ENCODE results near the gene KCNJ16.

The KCNJ16 gene

DNA sequence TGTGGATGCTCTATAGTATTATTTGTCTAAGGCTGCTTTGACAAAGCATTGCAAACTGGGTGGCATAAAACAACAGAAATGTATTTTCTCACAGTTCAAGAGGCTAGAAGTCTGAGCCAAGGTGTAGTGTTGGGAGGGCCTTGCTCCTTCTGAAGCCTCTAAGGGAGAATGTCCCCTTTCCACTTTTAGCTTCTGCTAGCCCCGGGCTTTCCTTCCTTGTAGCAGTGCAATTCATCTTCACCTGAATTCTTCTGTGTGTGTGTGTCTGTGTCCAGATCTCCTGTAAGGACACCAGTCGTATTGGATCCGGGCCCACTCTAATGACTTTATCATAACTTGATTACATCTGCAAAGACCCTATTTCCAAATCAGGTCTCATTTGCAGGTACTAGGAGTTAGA is 18.1 kb downstream of the KCNJ16 start:
- no peak overlapping the region for H3K4ac ChIP-seq (ENCODE audit: low read length)
- H2AFZ ChIP-seq (ENCODE audit: low read length): no peak overlapping the region
- H3K9me3 ChIP-seq (replicated peaks in 1 of 2; ENCODE audit: control insufficient read depth in 2 of 2, insufficient read depth in 1 of 2, low read depth in 1 of 2, low read length in 2 of 2): peaks cover 0 to 7% of the 10 kb centered on the region in 2 donors
- no peaks in the 10 kb centered on the region for H3K79me1 ChIP-seq (ENCODE audit: low read depth, low read length)
- no peak overlapping the region for H3K23ac ChIP-seq (ENCODE audit: low read depth, low read length, poor library complexity)
- H2AK5ac ChIP-seq (ENCODE audit: low read depth, low read length): no peak overlapping the region
- peaks cover 0 to 6% of the 10 kb centered on the region in 2 donors for H3K4me1 ChIP-seq (ENCODE audit: control insufficient read depth in 2 of 2, insufficient read depth in 1 of 2, low read depth in 1 of 2, low read length in 2 of 2)
- H3K4me2 ChIP-seq (ENCODE audit: insufficient read depth, low read length, poor library complexity, severe bottlenecking): no peak overlapping the region
- DNase-seq (ENCODE audit: low spot score): no peak
- H3K36me3 ChIP-seq (replicated peaks in 1 of 2; ENCODE audit: control insufficient read depth in 2 of 2, insufficient read depth in 2 of 2, low read length in 2 of 2): no peaks in the 10 kb centered on the region
- H3K9ac ChIP-seq (ENCODE audit: low read depth, low read length, poor library complexity): no peak overlapping the region
- no CpG with 5 or more reads among the region's 3 CpGs for WGBS, 2 donors (ENCODE audit: extremely low coverage in 2 of 2, insufficient read length in 2 of 2, insufficient replicate concordance in 1 of 2)
- H3K27me3 ChIP-seq (ENCODE audit: control insufficient read depth in 3 of 3, insufficient read depth in 3 of 3, low read depth in 1 of 3, low read length in 3 of 3): no peaks in the 10 kb centered on the region
- no peak overlapping the region for H3K14ac ChIP-seq (ENCODE audit: low read length)
- no peak overlapping the region for H4K8ac ChIP-seq (ENCODE audit: low read depth, low read length)
- no peak overlapping the region for H2BK12ac ChIP-seq (ENCODE audit: low read length)
- H2BK120ac ChIP-seq (ENCODE audit: low read depth, low read length): no peak overlapping the region
- no peak overlapping the region for H4K91ac ChIP-seq (ENCODE audit: low read depth, low read length, poor library complexity)
- no peak overlapping the region for H3K18ac ChIP-seq (ENCODE audit: low read length)
- no peak overlapping the region for H3K4me3 ChIP-seq (ENCODE audit: low read length in 2 of 2)
- no peak overlapping the region for H3K27ac ChIP-seq (replicated peaks; ENCODE audit: low read length)
- H2BK15ac ChIP-seq (ENCODE audit: low read length): no peak overlapping the region
- H2BK5ac ChIP-seq (ENCODE audit: low read length): no peak overlapping the region

DNA sequence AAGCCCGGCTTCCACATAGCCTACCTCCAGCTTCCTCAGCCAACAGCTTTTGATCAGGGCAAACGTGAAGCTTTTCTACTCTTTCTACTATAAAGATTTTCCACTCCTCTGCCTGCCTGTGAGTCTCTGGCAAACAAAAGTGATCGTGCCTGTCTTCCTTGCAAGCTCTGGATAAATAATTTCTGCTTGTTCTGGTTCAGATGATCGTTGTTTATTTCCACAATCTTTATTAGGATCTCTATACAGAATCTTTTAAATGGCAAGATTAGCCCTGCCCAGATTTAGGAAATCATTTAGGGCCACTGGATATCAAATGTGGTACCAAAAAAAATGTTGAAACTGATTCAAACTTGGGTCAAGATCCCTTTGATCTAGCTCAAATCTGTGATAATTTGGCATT is 20.4 kb downstream of the KCNJ16 start:
- no peaks in the 10 kb centered on the region for H3K79me1 ChIP-seq (ENCODE audit: low read depth, low read length)
- H2BK120ac ChIP-seq (ENCODE audit: low read depth, low read length): no peak overlapping the region
- H2AK5ac ChIP-seq (ENCODE audit: low read depth, low read length): no peak overlapping the region
- H3K18ac ChIP-seq (ENCODE audit: low read length): no peak overlapping the region
- no peak for DNase-seq (ENCODE audit: low spot score)
- no peak overlapping the region for H3K4me3 ChIP-seq (ENCODE audit: low read length in 2 of 2)
- no peak overlapping the region for H3K9ac ChIP-seq (ENCODE audit: low read depth, low read length, poor library complexity)
- peaks cover 0 to 6% of the 10 kb centered on the region in 2 donors for H3K4me1 ChIP-seq (ENCODE audit: control insufficient read depth in 2 of 2, insufficient read depth in 1 of 2, low read depth in 1 of 2, low read length in 2 of 2)
- H3K23ac ChIP-seq (ENCODE audit: low read depth, low read length, poor library complexity): no peak overlapping the region
- no peak overlapping the region for H4K8ac ChIP-seq (ENCODE audit: low read depth, low read length)
- H3K14ac ChIP-seq (ENCODE audit: low read length): no peak overlapping the region
- H2BK15ac ChIP-seq (ENCODE audit: low read length): no peak overlapping the region
- no CpG with 5 or more reads among the region's 4 CpGs for WGBS, 2 donors (ENCODE audit: extremely low coverage in 2 of 2, insufficient read length in 2 of 2, insufficient replicate concordance in 1 of 2)
- H3K4me2 ChIP-seq (ENCODE audit: insufficient read depth, low read length, poor library complexity, severe bottlenecking): no peak overlapping the region
- H2BK5ac ChIP-seq (ENCODE audit: low read length): no peak overlapping the region
- no peak overlapping the region for H4K91ac ChIP-seq (ENCODE audit: low read depth, low read length, poor library complexity)
- H3K36me3 ChIP-seq (replicated peaks in 1 of 2; ENCODE audit: control insufficient read depth in 2 of 2, insufficient read depth in 2 of 2, low read length in 2 of 2): no peaks in the 10 kb centered on the region
- H3K27me3 ChIP-seq (ENCODE audit: control insufficient read depth in 3 of 3, insufficient read depth in 3 of 3, low read depth in 1 of 3, low read length in 3 of 3): no peaks in the 10 kb centered on the region
- peaks cover 0 to 3% of the 10 kb centered on the region in 2 donors for H3K9me3 ChIP-seq (replicated peaks in 1 of 2; ENCODE audit: control insufficient read depth in 2 of 2, insufficient read depth in 1 of 2, low read depth in 1 of 2, low read length in 2 of 2)
- H3K27ac ChIP-seq (replicated peaks; ENCODE audit: low read length): no peak overlapping the region
- no peak overlapping the region for H2BK12ac ChIP-seq (ENCODE audit: low read length)
- no peak overlapping the region for H3K4ac ChIP-seq (ENCODE audit: low read length)
- H2AFZ ChIP-seq (ENCODE audit: low read length): no peak overlapping the region

DNA sequence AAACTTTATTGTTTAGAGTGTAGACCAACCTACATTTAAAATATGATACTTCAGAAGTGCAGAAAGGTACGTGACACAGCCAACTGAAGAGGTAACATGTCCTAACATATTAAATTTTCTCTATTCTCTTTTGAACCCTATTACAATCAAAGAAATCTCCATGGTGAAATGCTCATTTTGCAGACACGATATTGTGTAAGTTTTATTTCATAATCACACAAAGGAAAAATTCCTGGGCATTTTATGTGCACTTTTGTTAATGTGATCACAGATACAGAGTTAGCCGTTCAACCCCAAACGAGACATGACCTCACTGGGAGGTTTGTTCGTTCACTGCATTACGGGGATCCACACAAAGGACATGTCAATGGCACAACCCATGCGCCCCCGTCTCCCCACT is 21.8 kb downstream of the KCNJ16 start:
- Histone ChIP-seq H2BK12ac (ENCODE audit: low read length) (no peak overlapping the region), H3K18ac (ENCODE audit: low read length) (no peak overlapping the region), H2BK15ac (ENCODE audit: low read length) (no peak overlapping the region), H3K79me1 (ENCODE audit: low read depth, low read length) (no peaks in the 10 kb centered on the region), H3K23ac (ENCODE audit: low read depth, low read length, poor library complexity) (no peak overlapping the region), H3K36me3 (replicated peaks in 1 of 2; ENCODE audit: control insufficient read depth in 2 of 2, insufficient read depth in 2 of 2, low read length in 2 of 2) (no peaks in the 10 kb centered on the region), H3K14ac (ENCODE audit: low read length) (no peak overlapping the region), H2AFZ (ENCODE audit: low read length) (no peak overlapping the region), H3K4me2 (ENCODE audit: insufficient read depth, low read length, poor library complexity, severe bottlenecking) (no peak overlapping the region), H3K9ac (ENCODE audit: low read depth, low read length, poor library complexity) (no peak overlapping the region), H2BK120ac (ENCODE audit: low read depth, low read length) (no peak overlapping the region), H2BK5ac (ENCODE audit: low read length) (no peak overlapping the region), H3K4me1 (ENCODE audit: control insufficient read depth in 2 of 2, insufficient read depth in 1 of 2, low read depth in 1 of 2, low read length in 2 of 2) (peaks cover 0 to 6% of the 10 kb centered on the region in 2 donors), H3K4me3 (ENCODE audit: low read length in 2 of 2) (no peak overlapping the region), H3K9me3 (replicated peaks in 1 of 2; ENCODE audit: control insufficient read depth in 2 of 2, insufficient read depth in 1 of 2, low read depth in 1 of 2, low read length in 2 of 2) (peaks cover 0 to 3% of the 10 kb centered on the region in 2 donors), H3K4ac (ENCODE audit: low read length) (no peak overlapping the region), H4K8ac (ENCODE audit: low read depth, low read length) (no peak overlapping the region), H4K91ac (ENCODE audit: low read depth, low read length, poor library complexity) (no peak overlapping the region), H3K27me3 (ENCODE audit: control insufficient read depth in 3 of 3, insufficient read depth in 3 of 3, low read depth in 1 of 3, low read length in 3 of 3) (no peaks in the 10 kb centered on the region), H2AK5ac (ENCODE audit: low read depth, low read length) (no peak overlapping the region), H3K27ac (replicated peaks; ENCODE audit: low read length) (no peak overlapping the region)
- no CpG with 5 or more reads among the region's 8 CpGs for WGBS, 2 donors (ENCODE audit: extremely low coverage in 2 of 2, insufficient read length in 2 of 2, insufficient replicate concordance in 1 of 2)
- DNase-seq (ENCODE audit: low spot score): no peak

DNA sequence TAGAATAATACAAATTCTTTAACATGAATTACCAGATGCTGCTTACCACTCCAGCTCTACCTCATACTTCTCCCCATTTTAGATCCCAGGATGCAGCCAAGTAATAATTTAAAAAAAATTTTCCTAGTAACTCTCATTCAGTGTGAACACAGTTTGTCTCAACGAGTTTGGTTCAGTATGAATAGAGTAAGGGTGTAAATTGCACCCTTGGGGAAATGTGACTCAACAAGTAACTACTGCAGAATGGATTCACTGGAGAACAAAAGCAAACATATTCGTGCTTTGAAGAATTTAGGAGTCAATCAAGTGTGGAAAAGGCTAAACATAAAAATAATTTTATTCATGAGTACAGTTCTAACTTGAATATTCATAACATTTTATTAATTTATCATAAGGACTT is 23.0 kb downstream of the KCNJ16 start:
- Histone ChIP-seq H3K4me1 (ENCODE audit: control insufficient read depth in 2 of 2, insufficient read depth in 1 of 2, low read depth in 1 of 2, low read length in 2 of 2) (peaks cover 0 to 6% of the 10 kb centered on the region in 2 donors), H3K9me3 (replicated peaks in 1 of 2; ENCODE audit: control insufficient read depth in 2 of 2, insufficient read depth in 1 of 2, low read depth in 1 of 2, low read length in 2 of 2) (peaks cover 0 to 3% of the 10 kb centered on the region in 2 donors), H2AK5ac (ENCODE audit: low read depth, low read length) (no peak overlapping the region), H3K27ac (replicated peaks; ENCODE audit: low read length) (no peak overlapping the region), H3K4ac (ENCODE audit: low read length) (no peak overlapping the region), H4K8ac (ENCODE audit: low read depth, low read length) (no peak overlapping the region), H3K4me2 (ENCODE audit: insufficient read depth, low read length, poor library complexity, severe bottlenecking) (no peak overlapping the region), H2BK5ac (ENCODE audit: low read length) (no peak overlapping the region), H4K91ac (ENCODE audit: low read depth, low read length, poor library complexity) (no peak overlapping the region), H3K27me3 (ENCODE audit: control insufficient read depth in 3 of 3, insufficient read depth in 3 of 3, low read depth in 1 of 3, low read length in 3 of 3) (no peaks in the 10 kb centered on the region), H3K18ac (ENCODE audit: low read length) (no peak overlapping the region), H3K23ac (ENCODE audit: low read depth, low read length, poor library complexity) (no peak overlapping the region), H2BK15ac (ENCODE audit: low read length) (no peak overlapping the region), H3K36me3 (replicated peaks in 1 of 2; ENCODE audit: control insufficient read depth in 2 of 2, insufficient read depth in 2 of 2, low read length in 2 of 2) (no peaks in the 10 kb centered on the region), H2BK12ac (ENCODE audit: low read length) (no peak overlapping the region), H2BK120ac (ENCODE audit: low read depth, low read length) (no peak overlapping the region), H3K4me3 (ENCODE audit: low read length in 2 of 2) (no peak overlapping the region), H3K14ac (ENCODE audit: low read length) (no peak overlapping the region), H2AFZ (ENCODE audit: low read length) (peak overlapping the region; percentile 48), H3K79me1 (ENCODE audit: low read depth, low read length) (no peaks in the 10 kb centered on the region), H3K9ac (ENCODE audit: low read depth, low read length, poor library complexity) (no peak overlapping the region)
- no CpG with 5 or more reads among the region's 2 CpGs for WGBS, 2 donors (ENCODE audit: extremely low coverage in 2 of 2, insufficient read length in 2 of 2, insufficient replicate concordance in 1 of 2)
- no peak for DNase-seq (ENCODE audit: low spot score)
